ENCODE results near the gene ENAH. TPM values are rescaled to one million over a fixed set of nuclear protein-coding genes. Genes with fewer than 3 reads are reported as not detected.

The ENAH gene
- polyA plus RNA-seq, 1 of the 3 experiments (the other 2 are of a cell fraction) = 48.9 TPM

- TF ChIP-seq REST (IDR thresholded peaks at IDR 0.05; ENCODE audit: low read depth, low read length) (no peak), FOSL2 (IDR thresholded peaks at IDR 0.05; ENCODE audit: borderline replicate concordance, low read depth) (no peak), USF2 (IDR thresholded peaks at IDR 0.05; ENCODE audit: borderline replicate concordance, low read depth, low read length) (no peak)
These were observed 104.6 kb downstream of the ENAH start (continued) for GRCh38 chr1:225548140-225548857.

- Histone ChIP-seq H3K27me3 (ENCODE audit: insufficient read depth) (no peaks in the 10 kb centered on the region), H3K4me1 (ENCODE audit: control insufficient read depth in 1 of 2, insufficient read depth in 2 of 2, low read depth in 1 of 2, low read length in 1 of 2) (peaks cover 9 to 20% of the 10 kb centered on the region in 2 experiments; a peak in 3 of 4 replicates), H3K4me3 (ENCODE audit: low read depth in 2 of 2, low read length in 1 of 2) (no peak overlapping the region), H3K4me2 (no peak overlapping the region), H3K9me3 (no peaks in the 10 kb centered on the region), H4K20me1 (ENCODE audit: insufficient read depth) (peaks cover 67% of the 10 kb centered on the region), H3F3A (replicated peaks; ENCODE audit: insufficient read depth) (peaks cover 19% of the 10 kb centered on the region), H3K9me2 (no peaks in the 10 kb centered on the region), H3K9ac (no peak overlapping the region), H2AFZ (ENCODE audit: low read depth) (no peak overlapping the region), H3K27ac (ENCODE audit: low read depth in 2 of 2, low read length in 1 of 2) (no peak overlapping the region), H3K79me2 (ENCODE audit: insufficient read depth) (peaks cover 100% of the 10 kb centered on the region), H3K36me3 (replicated peaks in 1 of 2; ENCODE audit: control insufficient read depth in 1 of 2, insufficient read depth in 2 of 2, low read length in 1 of 2) (peaks cover 6 to 28% of the 10 kb centered on the region in 2 experiments)
- TF ChIP-seq RAD21 (IDR thresholded peaks at IDR 0.05; ENCODE audit: low read length) = no peak
- no peak for TF ChIP-seq REST (IDR thresholded peaks at IDR 0.05; ENCODE audit: low read depth, low read length)
- TF ChIP-seq USF2 (IDR thresholded peaks at IDR 0.05; ENCODE audit: borderline replicate concordance, low read depth, low read length) = no peak
- no peak for TF ChIP-seq RXRA (IDR thresholded peaks at IDR 0.05; ENCODE audit: borderline replicate concordance, low read depth)
- no peak for TF ChIP-seq NRF1 (IDR thresholded peaks at IDR 0.05; ENCODE audit: low read depth, low read length)
- no peak for TF ChIP-seq JUND (IDR thresholded peaks at IDR 0.05)
- TF ChIP-seq YY1 (IDR thresholded peaks at IDR 0.05; ENCODE audit: low read depth) = no peak
- no peak for TF ChIP-seq RFX5 (IDR thresholded peaks at IDR 0.05; ENCODE audit: low read length)
- no peak for TF ChIP-seq FOSL2 (IDR thresholded peaks at IDR 0.05; ENCODE audit: borderline replicate concordance, low read depth)
- TF ChIP-seq TCF12 (IDR thresholded peaks at IDR 0.05) = no peak
- ChIA-PET POLR2A (no interaction called here), CTCF (interaction anchor here (0.9 to 2.2 kb wide), 4 partner anchors 10 to 226 kb away, joined by 3 to 12 read pairs (median 6); no protein-coding TSS in a partner anchor)
- no peak for DNase-seq
- 93% methylated on average over 2 of the region's 2 CpGs for WGBS (ENCODE audit: low lambda C conversion rate)
These were observed 107.3 kb downstream of the ENAH start for GRCh38 chr1:225545649-225546048.
